ENCODE measurements around the gene LEF1.

- no peak for TF ChIP-seq POLR2A (IDR thresholded peaks at IDR 0.05)
- TF ChIP-seq, protein P1, sequence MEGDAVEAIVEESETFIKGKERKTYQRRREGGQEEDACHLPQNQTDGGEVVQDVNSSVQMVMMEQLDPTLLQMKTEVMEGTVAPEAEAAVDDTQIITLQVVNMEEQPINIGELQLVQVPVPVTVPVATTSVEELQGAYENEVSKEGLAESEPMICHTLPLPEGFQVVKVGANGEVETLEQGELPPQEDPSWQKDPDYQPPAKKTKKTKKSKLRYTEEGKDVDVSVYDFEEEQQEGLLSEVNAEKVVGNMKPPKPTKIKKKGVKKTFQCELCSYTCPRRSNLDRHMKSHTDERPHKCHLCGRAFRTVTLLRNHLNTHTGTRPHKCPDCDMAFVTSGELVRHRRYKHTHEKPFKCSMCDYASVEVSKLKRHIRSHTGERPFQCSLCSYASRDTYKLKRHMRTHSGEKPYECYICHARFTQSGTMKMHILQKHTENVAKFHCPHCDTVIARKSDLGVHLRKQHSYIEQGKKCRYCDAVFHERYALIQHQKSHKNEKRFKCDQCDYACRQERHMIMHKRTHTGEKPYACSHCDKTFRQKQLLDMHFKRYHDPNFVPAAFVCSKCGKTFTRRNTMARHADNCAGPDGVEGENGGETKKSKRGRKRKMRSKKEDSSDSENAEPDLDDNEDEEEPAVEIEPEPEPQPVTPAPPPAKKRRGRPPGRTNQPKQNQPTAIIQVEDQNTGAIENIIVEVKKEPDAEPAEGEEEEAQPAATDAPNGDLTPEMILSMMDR (IDR thresholded peaks at IDR 0.05): no peak
Measured at GRCh38 chr4:108053251-108053711, 115.5 kb downstream of the LEF1 start.

All from stomach (tissue), 4 donors.